ENCODE data around the gene SLC9A6. TPM values are rescaled to one million over a fixed set of nuclear protein-coding genes. Genes with fewer than 3 reads are reported as not detected.

Gene SLC9A6
- total RNA-seq, result 10 to 100 TPM; 14.3 to 23.2 (median 15.6) TPM
- 10 to 100 TPM; 10.6 to 20.5 TPM for polyA plus RNA-seq
- long read RNA-seq, donor 1, full-length matches to known transcripts, result 21 of 32 reads
- long read RNA-seq, donor 1, partial matches to known transcripts, result 4 of 32 reads
- long read RNA-seq, donor 1, other reads (novel, unspliced or antisense), result 7 of 32 reads
- long read RNA-seq, donor 2, full-length matches to known transcripts, result 21 of 35 reads
- long read RNA-seq, donor 2, partial matches to known transcripts, result 1 of 35 reads
- long read RNA-seq, donor 2, other reads (novel, unspliced or antisense), result 13 of 35 reads
- long read RNA-seq, donor 3, full-length matches to known transcripts, result 50 of 64 reads
- long read RNA-seq, donor 3, partial matches to known transcripts, result 3 of 64 reads
- long read RNA-seq, donor 3, other reads (novel, unspliced or antisense), result 11 of 64 reads

DNA sequence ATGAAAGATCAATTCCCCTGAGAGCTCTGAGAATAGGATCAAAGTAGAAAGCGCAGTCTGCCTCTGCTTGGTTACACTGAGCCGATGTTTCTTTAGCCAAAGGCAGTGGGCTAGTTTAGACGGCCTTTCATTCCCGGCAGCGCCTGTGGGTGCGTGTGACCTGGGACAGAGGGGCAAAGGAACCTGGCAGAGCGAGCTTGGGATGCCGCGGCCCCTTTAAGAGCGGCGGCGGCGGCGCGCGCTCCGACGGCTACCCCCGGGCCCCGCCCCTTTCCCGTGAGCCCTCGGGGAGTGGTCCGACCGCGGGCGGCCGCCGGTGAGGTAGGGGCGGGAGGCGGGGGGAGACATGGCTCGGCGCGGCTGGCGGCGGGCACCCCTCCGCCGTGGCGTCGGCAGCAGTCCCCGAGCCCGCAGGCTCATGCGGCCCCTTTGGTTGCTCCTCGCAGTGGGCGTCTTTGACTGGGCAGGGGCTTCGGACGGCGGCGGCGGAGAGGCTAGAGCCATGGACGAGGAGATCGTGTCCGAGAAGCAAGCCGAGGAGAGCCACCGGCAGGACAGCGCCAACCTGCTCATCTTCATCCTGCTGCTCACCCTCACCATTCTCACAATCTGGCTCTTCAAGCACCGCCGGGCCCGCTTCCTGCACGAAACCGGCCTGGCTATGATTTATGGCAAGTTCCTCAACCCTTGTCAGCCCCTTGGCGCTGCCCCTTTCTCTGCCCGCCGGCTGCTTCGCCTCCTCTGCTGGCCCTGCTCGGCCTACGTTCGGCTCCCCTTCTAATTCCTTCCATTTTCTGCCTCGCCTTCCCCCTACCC lies at the start of gene SLC9A6:
TSS of gene SLC9A6 (plus strand) at position 279 of the 816 bp plus-strand sequence. CDS start at position 503, 224 bp downstream.
- peak; percentile 75 to 88 (median 80) for DNase-seq
- no peaks in the 10 kb centered on the region for H3K36me3 ChIP-seq
- peaks cover 0 to 39% (median 3%) of the 10 kb centered on the region in 12 donors for H3K4me1 ChIP-seq
- peak within 1 kb of the TSS in 11 of 12 donors; percentile 53 to 85 (median 77) for H3K27ac ChIP-seq
- peak within 1 kb of the TSS; percentile 39 to 85 (median 74) for H3K4me3 ChIP-seq
- peak in 1 of 2 donors; percentile 20 for TF ChIP-seq POLR2A (IDR thresholded peaks at IDR 0.05)
- TF ChIP-seq, protein P1, sequence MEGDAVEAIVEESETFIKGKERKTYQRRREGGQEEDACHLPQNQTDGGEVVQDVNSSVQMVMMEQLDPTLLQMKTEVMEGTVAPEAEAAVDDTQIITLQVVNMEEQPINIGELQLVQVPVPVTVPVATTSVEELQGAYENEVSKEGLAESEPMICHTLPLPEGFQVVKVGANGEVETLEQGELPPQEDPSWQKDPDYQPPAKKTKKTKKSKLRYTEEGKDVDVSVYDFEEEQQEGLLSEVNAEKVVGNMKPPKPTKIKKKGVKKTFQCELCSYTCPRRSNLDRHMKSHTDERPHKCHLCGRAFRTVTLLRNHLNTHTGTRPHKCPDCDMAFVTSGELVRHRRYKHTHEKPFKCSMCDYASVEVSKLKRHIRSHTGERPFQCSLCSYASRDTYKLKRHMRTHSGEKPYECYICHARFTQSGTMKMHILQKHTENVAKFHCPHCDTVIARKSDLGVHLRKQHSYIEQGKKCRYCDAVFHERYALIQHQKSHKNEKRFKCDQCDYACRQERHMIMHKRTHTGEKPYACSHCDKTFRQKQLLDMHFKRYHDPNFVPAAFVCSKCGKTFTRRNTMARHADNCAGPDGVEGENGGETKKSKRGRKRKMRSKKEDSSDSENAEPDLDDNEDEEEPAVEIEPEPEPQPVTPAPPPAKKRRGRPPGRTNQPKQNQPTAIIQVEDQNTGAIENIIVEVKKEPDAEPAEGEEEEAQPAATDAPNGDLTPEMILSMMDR (IDR thresholded peaks at IDR 0.05), result no peak
- WGBS, 4 donors, result 0 to 44% (median 22%) methylated on average over 41 to 68 of the region's 68 CpGs
- H3K9me3 ChIP-seq, result no peaks in the 10 kb centered on the region
- H3K27me3 ChIP-seq, result no peaks in the 10 kb centered on the region
- peak; percentile 86 to 98 (median 96) for ATAC-seq
- intact Hi-C loops (cut with DNase I), result no loop called here

DNA sequence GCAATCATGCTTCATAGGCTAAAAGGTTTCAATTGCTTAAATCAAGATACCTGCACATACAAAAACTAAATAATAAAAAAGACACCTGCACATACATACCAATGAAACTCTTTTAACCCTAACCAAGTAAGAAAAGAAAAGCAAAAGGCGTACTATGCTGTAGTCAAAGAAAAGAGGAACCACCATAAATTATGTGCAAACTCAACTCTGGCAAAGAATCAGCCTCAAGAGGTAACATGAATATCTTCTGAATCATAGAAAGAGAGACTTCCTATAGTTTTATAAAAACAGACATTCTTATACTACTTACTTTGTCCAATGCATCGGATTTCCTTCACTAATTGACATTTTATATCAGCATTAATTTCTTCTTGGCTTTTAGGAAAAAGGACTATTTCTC lies 40.7 kb upstream of the SLC9A6 start:
- no peak for ATAC-seq
- intact Hi-C loops (cut with DNase I), result no loop called here
- WGBS, 4 donors, result 65 to 93% (median 79%) methylated on average over 2 of the region's 2 CpGs

DNA sequence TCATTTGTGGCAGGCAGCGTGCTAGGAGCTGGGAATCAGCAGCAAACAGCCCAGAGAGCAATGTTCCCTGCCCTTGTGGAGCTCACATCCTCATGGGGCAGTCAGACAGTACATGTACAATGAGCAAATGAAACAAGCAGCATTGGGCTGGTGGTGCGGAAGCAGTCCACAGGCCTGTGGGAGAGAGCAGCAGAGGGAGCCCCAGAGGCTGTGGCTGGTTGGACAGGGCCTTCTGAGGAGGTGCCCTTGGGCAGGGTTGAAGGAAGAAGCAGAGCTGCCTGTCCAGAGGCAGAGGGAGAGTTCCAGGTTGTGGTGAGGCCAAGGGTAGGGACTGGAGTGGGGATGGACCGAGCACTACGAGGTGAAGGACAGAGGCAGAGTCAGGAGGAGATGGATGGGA lies 33.9 kb upstream of the SLC9A6 start:
- no peak for DNase-seq
- 68 to 92% (median 84%) methylated on average over 4 of the region's 4 CpGs for WGBS, 4 donors
- intact Hi-C loops (cut with DNase I), result no loop called here
- TF ChIP-seq, protein P1 (IDR thresholded peaks at IDR 0.05), result no peak
- no peak for TF ChIP-seq POLR2A (IDR thresholded peaks at IDR 0.05)
- Histone ChIP-seq H3K4me1 (no peaks in the 10 kb centered on the region), H3K4me3 (no peak overlapping the region), H3K27me3 (peaks cover 0 to 2% (median 0%) of the 10 kb centered on the region in 9 donors), H3K27ac (no peak overlapping the region), H3K36me3 (no peaks in the 10 kb centered on the region), H3K9me3 (no peaks in the 10 kb centered on the region)
- ATAC-seq, result no peak

More for the DNA sequence above, 40.7 kb upstream of the SLC9A6 start:
- Histone ChIP-seq H3K27ac (no peak overlapping the region), H3K4me1 (no peaks in the 10 kb centered on the region), H3K36me3 (no peaks in the 10 kb centered on the region), H3K4me3 (no peak overlapping the region), H3K27me3 (peaks cover 0 to 6% (median 0%) of the 10 kb centered on the region in 9 donors), H3K9me3 (peaks cover 0 to 11% (median 0%) of the 10 kb centered on the region in 12 donors)
- no peak for TF ChIP-seq POLR2A (IDR thresholded peaks at IDR 0.05)
- TF ChIP-seq, protein P1 (IDR thresholded peaks at IDR 0.05), result no peak
- no peak for DNase-seq
